VCaP (cell line): ENCODE data around the gene COG5.

Source experiments
- H3K27ac ChIP-seq: fragments of 450-650 bp; 2 replicates; pipeline ENCODE4 v1.5.1; 2017
- CTCF ChIP-seq: fragments of 450-650 bp; conservative IDR thresholded peaks from 2 replicates; pipeline ENCODE4 v1.5.1; 2017; ENCODE audit warnings: mild to moderate bottlenecking, moderate library complexity

COG5 gene

GRCh38 chr7:107274506-107274905 lies 289.2 kb downstream of the COG5 start:
- H3K27ac ChIP-seq: no peak overlapping the region
- no peak for TF ChIP-seq CTCF

- no peak overlapping the region for H3K27ac ChIP-seq
- TF ChIP-seq CTCF: no peak
Observed at GRCh38 chr7:107269790-107270189, 293.9 kb downstream of the COG5 start.

GRCh38 chr7:107268594-107268993 lies 295.1 kb downstream of the COG5 start:
- no peak for TF ChIP-seq CTCF
- no peak overlapping the region for H3K27ac ChIP-seq

GRCh38 chr7:107267138-107267537 lies 296.6 kb downstream of the COG5 start:
- TF ChIP-seq CTCF: no peak
- peak overlapping the region; percentile 25 for H3K27ac ChIP-seq

GRCh38 chr7:107264723-107265122 lies 299.0 kb downstream of the COG5 start:
- H3K27ac ChIP-seq: no peak overlapping the region
- no peak for TF ChIP-seq CTCF

GRCh38 chr7:107262857-107263256 lies 300.9 kb downstream of the COG5 start:
- no peak overlapping the region for H3K27ac ChIP-seq
- TF ChIP-seq CTCF: no peak

- no peak for TF ChIP-seq CTCF
- no peak overlapping the region for H3K27ac ChIP-seq
Observed at GRCh38 chr7:107258737-107259136, 305.0 kb downstream of the COG5 start.

- TF ChIP-seq CTCF: no peak
- no peak overlapping the region for H3K27ac ChIP-seq
Observed at GRCh38 chr7:107255602-107256001, 308.1 kb downstream of the COG5 start.
